HG03196 (cell line): ENCODE data around the gene ENOSF1.
"Not testable (repeated sequence)": the region's sequence is repeated elsewhere in the genome, so short reads cannot be mapped to it uniquely, and the experiment has no call there.

ENCODE experiments used
- ATAC-seq: cut with Tn5 transposase; IDR thresholded peaks from one replicate; pipeline ENCODE4 v1.9.1; 2021; ENCODE audit not compliant: unreplicated experiment

The ENOSF1 gene

DNA sequence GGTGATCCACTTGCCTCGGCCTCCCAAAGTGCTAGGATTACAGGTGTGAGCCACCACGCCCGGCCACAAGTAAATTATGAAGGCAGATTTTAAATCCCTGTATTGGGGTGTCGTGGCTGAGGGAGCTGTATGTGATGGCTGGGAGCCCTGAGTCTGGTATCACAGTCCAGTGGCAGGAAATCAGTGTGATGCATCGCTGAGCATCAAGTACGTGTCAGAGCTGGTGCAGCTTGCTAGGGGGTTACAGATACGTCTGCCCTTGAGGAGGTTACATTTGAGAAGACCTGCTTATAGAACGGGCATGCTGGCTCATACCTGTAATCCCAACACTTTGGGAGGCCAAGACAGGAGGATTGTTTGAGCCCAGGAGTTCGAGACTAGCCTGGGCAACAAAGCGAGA is 4.3 kb downstream of the ENOSF1 start:
- no peak for ATAC-seq

DNA sequence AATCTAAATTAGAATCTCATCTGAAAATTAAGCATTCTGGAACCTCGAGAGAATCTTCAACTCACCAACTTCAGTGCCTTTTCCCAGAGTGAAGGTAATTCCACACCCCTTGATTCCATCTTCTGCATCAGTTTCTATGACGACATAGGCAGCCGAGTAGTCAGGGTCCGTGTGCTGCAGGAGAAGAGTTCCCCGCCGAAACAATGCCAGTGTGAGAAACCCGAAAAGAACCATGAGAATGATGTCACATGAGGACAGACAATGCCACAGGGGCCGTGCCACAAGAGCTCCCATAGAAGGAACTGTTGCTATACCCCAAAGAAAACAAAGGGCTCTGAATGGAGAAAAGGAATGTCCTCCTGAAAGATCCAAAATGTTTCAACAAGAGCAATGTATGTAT is 6.0 kb downstream of the ENOSF1 start:
- no peak for ATAC-seq

DNA sequence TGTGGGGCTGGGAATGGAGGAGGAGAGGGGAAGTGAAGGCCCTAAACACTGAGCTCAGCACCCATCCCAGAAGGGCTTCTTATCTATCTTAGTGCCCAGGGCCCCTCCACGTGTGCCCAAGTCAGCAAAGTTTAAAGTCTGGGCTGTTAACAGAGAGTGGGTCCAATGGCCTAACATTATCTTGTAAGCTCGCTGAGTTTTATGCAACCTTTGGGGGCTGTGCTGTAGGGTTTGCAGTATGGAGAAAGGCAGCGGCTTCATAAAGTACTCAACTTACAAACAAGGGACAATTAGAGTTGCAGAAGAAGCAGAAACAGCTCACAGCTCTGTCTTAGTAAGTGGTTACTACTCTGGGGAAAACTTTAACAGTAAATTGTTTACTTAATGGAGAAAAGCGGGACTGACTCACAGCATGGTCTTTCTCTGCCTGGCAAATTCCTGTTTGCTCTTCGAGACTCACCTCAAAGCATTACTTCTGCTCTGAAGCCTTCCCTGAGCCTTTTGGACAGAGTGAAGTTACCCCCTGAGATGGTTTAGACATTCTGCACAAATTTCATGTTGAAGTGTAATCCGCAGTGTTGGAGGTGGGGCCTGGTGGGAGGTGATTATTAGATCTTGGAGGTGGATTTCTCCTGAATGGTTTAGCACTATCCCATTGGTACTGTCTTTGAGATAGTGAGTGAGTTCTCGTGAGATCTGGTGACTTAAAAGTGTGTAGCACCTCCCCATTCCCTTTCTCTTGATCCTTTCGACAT is 9.0 kb downstream of the ENOSF1 start:
- ATAC-seq = no peak

GRCh38 chr18:697800-698199 is 14.6 kb downstream of the ENOSF1 start:
- ATAC-seq = no peak

GRCh38 chr18:697012-697411 is 15.4 kb downstream of the ENOSF1 start:
- ATAC-seq = no peak

GRCh38 chr18:693466-694187 is 18.8 kb downstream of the ENOSF1 start:
- ATAC-seq = no peak

DNA sequence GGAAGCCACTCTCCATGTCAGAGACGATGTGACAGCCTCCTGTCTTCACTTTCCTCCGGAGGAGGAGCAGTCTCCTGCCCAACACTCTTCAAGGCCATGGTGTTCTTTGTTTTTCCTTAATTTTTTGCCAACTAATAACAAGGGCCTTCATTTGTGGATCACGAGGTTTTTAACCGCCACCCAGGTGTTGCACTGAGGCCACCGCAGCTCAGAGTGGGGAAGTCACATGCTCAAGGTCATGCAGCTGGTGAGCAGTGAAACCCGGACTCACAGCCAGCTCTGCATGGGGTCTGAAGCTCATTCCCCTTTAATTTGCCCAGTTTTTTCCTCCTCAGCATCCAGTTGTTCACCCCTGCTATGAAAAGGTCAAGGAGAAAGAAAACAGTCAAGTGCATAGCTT is 19.6 kb downstream of the ENOSF1 start:
- no peak for ATAC-seq

GRCh38 chr18:688323-688722 is 24.1 kb downstream of the ENOSF1 start:
- no peak for ATAC-seq

GRCh38 chr18:686339-687111 is 25.9 kb downstream of the ENOSF1 start:
- no peak for ATAC-seq

GRCh38 chr18:685438-685837 is 27.0 kb downstream of the ENOSF1 start:
- ATAC-seq = no peak

- ATAC-seq = no peak
These were observed 28.9 kb downstream of the ENOSF1 start for GRCh38 chr18:683531-683930.

GRCh38 chr18:682833-683232 is 29.6 kb downstream of the ENOSF1 start:
- no peak for ATAC-seq

DNA sequence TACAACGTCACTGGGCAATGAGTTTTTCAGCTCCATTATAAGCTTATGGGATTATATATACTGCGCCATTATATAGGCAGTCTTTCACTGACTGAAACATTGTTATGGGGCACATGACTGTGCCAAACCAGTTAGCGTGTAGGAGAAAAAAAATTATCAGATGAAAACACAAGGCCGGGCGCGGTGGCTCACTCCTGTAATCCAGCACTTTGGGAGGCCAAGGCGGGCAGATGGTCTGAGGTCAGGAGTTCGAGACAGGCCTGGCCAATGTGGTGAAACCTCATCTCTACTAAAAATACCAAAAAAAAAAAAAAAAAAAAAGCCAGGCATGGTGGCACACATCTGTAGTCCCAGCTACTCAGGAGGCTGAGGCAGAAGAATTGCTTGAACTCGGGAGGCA is 30.0 kb downstream of the ENOSF1 start:
- ATAC-seq = not testable (repeated sequence)

GRCh38 chr18:681985-682384 is 30.4 kb downstream of the ENOSF1 start:
- ATAC-seq = no peak

DNA sequence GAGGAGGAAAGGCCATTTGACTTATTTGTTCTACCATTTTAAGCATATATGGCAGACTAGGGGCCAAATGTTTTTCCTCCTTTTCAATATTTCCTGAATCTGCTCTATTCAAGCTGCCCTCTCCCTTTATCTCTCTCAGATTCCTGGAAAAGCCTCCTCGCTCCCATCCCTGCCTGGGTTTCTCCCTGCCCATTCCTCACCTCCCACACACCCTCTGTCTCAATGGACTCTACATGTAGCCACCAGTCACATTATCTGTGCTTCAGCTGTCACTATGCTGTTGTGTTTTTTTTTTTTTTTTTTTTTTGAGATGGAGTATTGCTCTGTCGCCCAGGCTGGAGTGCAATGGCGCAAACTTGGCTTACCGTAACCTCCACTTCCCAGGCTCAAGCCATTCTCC is 32.0 kb downstream of the ENOSF1 start:
- ATAC-seq = no peak

DNA sequence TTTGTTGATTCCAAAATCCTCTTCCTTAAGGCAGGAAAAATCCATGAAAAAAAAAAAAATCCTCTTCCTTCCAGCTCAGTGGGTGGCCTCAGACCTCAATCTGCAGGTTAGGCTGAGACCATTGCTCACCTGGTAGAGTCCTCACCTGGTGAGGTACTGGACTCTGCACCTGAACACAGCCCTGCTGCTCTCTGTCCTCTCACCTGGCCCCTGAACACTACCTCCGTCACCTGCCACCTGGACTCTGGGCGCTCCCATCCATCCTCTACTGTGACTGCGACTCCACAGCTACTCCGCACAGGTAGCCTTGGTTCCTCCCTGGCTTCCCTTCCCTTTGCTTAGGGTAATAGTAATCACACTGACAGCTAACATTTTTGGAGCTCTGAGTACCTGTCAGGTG is 32.9 kb downstream of the ENOSF1 start:
- no peak for ATAC-seq

- ATAC-seq = no peak
These were observed 33.8 kb downstream of the ENOSF1 start for GRCh38 chr18:678482-679182.

- no peak for ATAC-seq
These were observed 34.5 kb downstream of the ENOSF1 start for GRCh38 chr18:677951-678381.

DNA sequence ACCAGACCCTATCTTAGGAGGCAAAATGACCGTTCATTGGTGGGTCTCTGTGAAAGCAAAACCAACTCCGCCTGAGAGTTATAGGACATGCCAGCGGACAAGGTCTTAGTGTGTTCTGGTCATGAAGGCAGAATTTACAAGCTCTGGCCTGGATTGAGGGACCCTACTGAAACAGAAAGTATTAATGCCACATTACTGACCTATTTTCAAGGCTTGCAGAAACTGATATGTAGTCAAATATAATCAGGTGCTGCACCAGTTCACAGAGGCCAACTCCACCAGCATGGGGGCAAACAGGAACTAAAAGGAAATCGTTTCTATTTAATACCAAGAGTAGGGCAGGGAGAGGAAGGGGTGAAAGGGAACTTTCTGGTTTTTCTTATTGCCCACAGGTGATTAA is 35.3 kb downstream of the ENOSF1 start:
- ATAC-seq = no peak

DNA sequence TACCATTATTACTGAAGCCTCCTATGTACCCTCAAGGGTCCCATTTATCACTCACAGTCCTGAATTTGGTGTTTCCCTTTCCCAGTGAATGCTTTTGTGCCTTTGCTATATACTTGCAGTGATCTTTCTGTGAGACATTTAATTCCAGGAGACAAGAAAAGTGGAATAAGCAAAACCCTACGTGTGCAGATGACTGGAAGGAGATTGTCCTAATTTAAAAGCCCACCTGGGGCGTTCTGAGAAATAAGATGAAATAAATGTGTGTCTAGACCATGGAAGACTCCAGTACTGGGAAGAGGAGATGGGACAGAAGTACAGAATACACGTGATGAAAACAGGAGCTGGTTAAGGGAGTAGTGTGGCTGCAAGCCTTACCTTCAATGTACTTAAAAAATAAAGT is 35.7 kb downstream of the ENOSF1 start:
- ATAC-seq = no peak

DNA sequence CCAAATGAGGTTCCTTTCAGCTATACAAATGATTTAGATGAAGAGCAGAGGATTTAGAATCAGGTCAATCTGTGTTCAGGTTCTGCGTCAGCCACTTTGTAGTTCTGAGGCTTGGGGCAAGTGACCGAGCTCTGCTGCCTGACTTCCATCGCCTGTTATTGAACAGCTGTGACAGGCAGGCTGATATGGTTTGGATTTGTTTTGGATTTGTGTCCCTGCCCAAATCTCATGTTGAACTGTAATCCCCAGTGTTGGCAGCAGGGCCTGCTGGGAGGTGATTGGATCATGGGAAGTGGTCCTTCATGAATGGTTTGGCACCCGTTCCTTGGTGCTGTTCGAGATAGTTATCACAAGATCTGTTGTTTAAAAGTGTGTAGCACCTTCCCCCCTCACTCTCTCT is 36.4 kb downstream of the ENOSF1 start:
- no peak for ATAC-seq
